K562 (cell line): ENCODE data around the gene PPP1R15A. TPM values are rescaled to one million over a fixed set of nuclear protein-coding genes. Genes with fewer than 3 reads are reported as not detected.

ENCODE experiments used
- CBFA2T3 ChIP-seq: fragments of 450-650 bp; IDR thresholded peaks from 2 replicates; pipeline ENCODE4 v1.6.1; 2017
- ERF ChIP-seq: fragments of 450-650 bp; formaldehyde crosslinking; IDR thresholded peaks from 2 replicates; pipeline ENCODE4 v1.4.0; 2020; ENCODE audit warnings: mild to moderate bottlenecking, mixed read lengths
- HNRNPLL ChIP-seq: fragments of 200-400 bp; formaldehyde crosslinking; IDR thresholded peaks from 2 replicates; pipeline ENCODE4 v1.6.1; 2017; ENCODE audit warnings: low read length, low read depth, mild to moderate bottlenecking; ENCODE audit not compliant: poor library complexity, severe bottlenecking
- MAZ ChIP-seq, 2 experiments: fragments of 450-650 bp in 1 of 2; sonication (generic) in 1 of 2; formaldehyde crosslinking; IDR thresholded peaks in 1 of 2; conservative IDR thresholded peaks in 1 of 2; 2 replicates each; pipeline versions ENCODE4 v1.4.0 to v1.5.0; 2020; ENCODE audit warnings: mild to moderate bottlenecking in 1 of 2, missing genetic modification reagents in 1 of 2
- MYC ChIP-seq, 2 experiments: fragments of 250-450 bp in 1 of 2; sonication (Bioruptor Pico) in 1 of 2; IDR thresholded peaks; 2 replicates each; pipeline versions ENCODE4 v1.5.1 to v1.6.1; 2012 to 2021; ENCODE audit warnings: low read depth in 2 of 2, borderline replicate concordance in 1 of 2, improper control_type of control experiment in 1 of 2, low read length in 1 of 2, mild to moderate bottlenecking in 1 of 2, moderate library complexity in 1 of 2
- NFXL1 ChIP-seq: fragments of 450-650 bp; formaldehyde crosslinking; IDR thresholded peaks from 2 replicates; pipeline ENCODE4 v1.4.0; 2021; ENCODE audit warnings: mild to moderate bottlenecking
- PHTF2 ChIP-seq: fragments of 250-450 bp; sonication (Bioruptor Pico); IDR thresholded peaks from 2 replicates; pipeline ENCODE4 v1.5.0; 2021; ENCODE audit warnings: mild to moderate bottlenecking
- PTBP1 ChIP-seq: fragments of 200-400 bp; formaldehyde crosslinking; IDR thresholded peaks from 2 replicates; pipeline ENCODE4 v1.6.1; 2017; ENCODE audit warnings: low read depth, low read length
- SAFB2 ChIP-seq: fragments of 200-400 bp; formaldehyde crosslinking; IDR thresholded peaks from 2 replicates; pipeline ENCODE4 v1.6.1; 2018; ENCODE audit warnings: borderline replicate concordance, low read length, low read depth, moderate library complexity; ENCODE audit not compliant: severe bottlenecking
- SMAD4 ChIP-seq: fragments of 250-450 bp; sonication (Bioruptor Pico); conservative IDR thresholded peaks from 2 replicates; pipeline ENCODE4 v1.8.0; 2021; ENCODE audit warnings: inconsistent platforms, mild to moderate bottlenecking, moderate library complexity
- TCF3 ChIP-seq: sonication (generic); formaldehyde crosslinking; IDR thresholded peaks from 2 replicates; pipeline ENCODE4 v1.4.0; 2020; ENCODE audit warnings: mild to moderate bottlenecking, missing genetic modification reagents
- polyA plus RNA-seq, 8 experiments: library from polyadenylated mRNA; depleted of rRNA in 4 of 8; stranded (reverse) in 5 of 8; unstranded in 3 of 8; fragments of >200 nt; fragmentation: Nextera tagmentation in 2 of 8; fragmentation: Illumina TruSeq in 1 of 8; extraction: Ambion mirVana in 2 of 8; extraction: Trizol in 1 of 8; gene quantifications; 2 replicates each; pipeline versions ENCODE4 v1.2.1 to v1.2.3, GENCODE V29; 2011 to 2014; ENCODE audit warnings: inconsistent platforms in 1 of 8, missing spikeins in 1 of 8
- total RNA-seq, 7 experiments: library from RNA; depleted of rRNA in 6 of 7; stranded (reverse); fragments of >200 nt in 6 of 7; fragmentation: Illumina TruSeq in 2 of 7; extraction: Trizol in 2 of 7; gene quantifications; 2 replicates each; pipeline versions ENCODE4 v1.2.1 to v1.2.3, GENCODE V29; 2011 to 2021; ENCODE audit warnings: low replicate concordance in 1 of 7
- TF ChIP-seq, protein P1 (sequence below), 2 experiments: fragments of 450-650 bp; formaldehyde crosslinking in 1 of 2; IDR thresholded peaks; 2 replicates each; pipeline versions ENCODE4 v1.4.0 to v1.6.1; 2014 to 2020; ENCODE audit warnings: mild to moderate bottlenecking in 2 of 2, borderline replicate concordance in 1 of 2, low read depth in 1 of 2
- TF ChIP-seq, protein P2 (sequence below): fragments of 450-650 bp; formaldehyde crosslinking; IDR thresholded peaks from 2 replicates; pipeline ENCODE4 v1.4.0; 2022; ENCODE audit warnings: mild to moderate bottlenecking, moderate library complexity
- TF ChIP-seq, protein P3 (sequence below): fragments of 250-450 bp; sonication (Bioruptor Pico); IDR thresholded peaks from 2 replicates; pipeline ENCODE4 v1.8.0; 2022; ENCODE audit warnings: moderate library complexity, mild to moderate bottlenecking, inconsistent platforms
- TF ChIP-seq, protein P4 (sequence below), 2 experiments: fragments of 200-800 bp in 1 of 2; sonication (Bioruptor generic) in 1 of 2; sonication (generic) in 1 of 2; formaldehyde crosslinking in 1 of 2; IDR thresholded peaks in 1 of 2; conservative IDR thresholded peaks in 1 of 2; 2 replicates each; pipeline versions ENCODE4 v1.5.0 to v1.6.1; 2016 to 2020; ENCODE audit warnings: missing compliant biosample characterization in 1 of 2, missing genetic modification characterization in 1 of 2, missing genetic modification reagents in 1 of 2

PPP1R15A gene
- total and polyA plus RNA-seq, 9 of the 15 experiments (the other 6 are each of a cell fraction or from before 2014, with no cell fraction given), result 0.42 to 73.7 (median 44.0) TPM

DNA sequence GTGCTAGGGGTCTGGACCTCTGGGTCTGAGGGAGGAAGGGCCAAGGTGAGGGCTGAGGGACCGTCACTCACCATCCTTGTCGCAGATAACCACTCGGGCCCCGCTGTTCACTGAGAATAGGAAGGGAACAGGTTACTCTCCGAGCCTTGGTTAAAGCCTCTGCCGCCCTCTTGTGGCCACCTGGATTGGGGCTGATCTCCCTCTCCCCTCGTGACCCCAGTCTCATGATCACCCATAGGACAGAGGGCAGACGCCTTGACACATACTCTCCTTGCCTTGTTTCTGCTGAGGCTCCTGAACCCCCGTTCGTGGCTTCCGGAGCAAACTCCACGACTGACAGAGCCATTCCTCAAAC is 36.5 kb upstream of the PPP1R15A start (continued):
- TF ChIP-seq, protein P1, sequence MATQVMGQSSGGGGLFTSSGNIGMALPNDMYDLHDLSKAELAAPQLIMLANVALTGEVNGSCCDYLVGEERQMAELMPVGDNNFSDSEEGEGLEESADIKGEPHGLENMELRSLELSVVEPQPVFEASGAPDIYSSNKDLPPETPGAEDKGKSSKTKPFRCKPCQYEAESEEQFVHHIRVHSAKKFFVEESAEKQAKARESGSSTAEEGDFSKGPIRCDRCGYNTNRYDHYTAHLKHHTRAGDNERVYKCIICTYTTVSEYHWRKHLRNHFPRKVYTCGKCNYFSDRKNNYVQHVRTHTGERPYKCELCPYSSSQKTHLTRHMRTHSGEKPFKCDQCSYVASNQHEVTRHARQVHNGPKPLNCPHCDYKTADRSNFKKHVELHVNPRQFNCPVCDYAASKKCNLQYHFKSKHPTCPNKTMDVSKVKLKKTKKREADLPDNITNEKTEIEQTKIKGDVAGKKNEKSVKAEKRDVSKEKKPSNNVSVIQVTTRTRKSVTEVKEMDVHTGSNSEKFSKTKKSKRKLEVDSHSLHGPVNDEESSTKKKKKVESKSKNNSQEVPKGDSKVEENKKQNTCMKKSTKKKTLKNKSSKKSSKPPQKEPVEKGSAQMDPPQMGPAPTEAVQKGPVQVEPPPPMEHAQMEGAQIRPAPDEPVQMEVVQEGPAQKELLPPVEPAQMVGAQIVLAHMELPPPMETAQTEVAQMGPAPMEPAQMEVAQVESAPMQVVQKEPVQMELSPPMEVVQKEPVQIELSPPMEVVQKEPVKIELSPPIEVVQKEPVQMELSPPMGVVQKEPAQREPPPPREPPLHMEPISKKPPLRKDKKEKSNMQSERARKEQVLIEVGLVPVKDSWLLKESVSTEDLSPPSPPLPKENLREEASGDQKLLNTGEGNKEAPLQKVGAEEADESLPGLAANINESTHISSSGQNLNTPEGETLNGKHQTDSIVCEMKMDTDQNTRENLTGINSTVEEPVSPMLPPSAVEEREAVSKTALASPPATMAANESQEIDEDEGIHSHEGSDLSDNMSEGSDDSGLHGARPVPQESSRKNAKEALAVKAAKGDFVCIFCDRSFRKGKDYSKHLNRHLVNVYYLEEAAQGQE (IDR thresholded peaks at IDR 0.05; ENCODE audit: borderline replicate concordance), result peak; percentile 95
- TF ChIP-seq, protein P1 (CRISPR knock-in tag; IDR thresholded peaks at IDR 0.05; ENCODE audit: low read depth), result no peak
- TF ChIP-seq SMAD4 (CRISPR knock-in tag), result peak; percentile 67
- TF ChIP-seq, protein P2, sequence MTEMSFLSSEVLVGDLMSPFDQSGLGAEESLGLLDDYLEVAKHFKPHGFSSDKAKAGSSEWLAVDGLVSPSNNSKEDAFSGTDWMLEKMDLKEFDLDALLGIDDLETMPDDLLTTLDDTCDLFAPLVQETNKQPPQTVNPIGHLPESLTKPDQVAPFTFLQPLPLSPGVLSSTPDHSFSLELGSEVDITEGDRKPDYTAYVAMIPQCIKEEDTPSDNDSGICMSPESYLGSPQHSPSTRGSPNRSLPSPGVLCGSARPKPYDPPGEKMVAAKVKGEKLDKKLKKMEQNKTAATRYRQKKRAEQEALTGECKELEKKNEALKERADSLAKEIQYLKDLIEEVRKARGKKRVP (CRISPR knock-in tag), result no peak
- TF ChIP-seq CBFA2T3, result no peak
- TF ChIP-seq ERF (CRISPR knock-in tag), result no peak
- peak; percentile 41 for TF ChIP-seq HNRNPLL
- 0 out of 2 replicates have a peak, but pooled peaks have one; percentile 9 for TF ChIP-seq PHTF2 (CRISPR knock-in tag)
- no peak for TF ChIP-seq SAFB2
- TF ChIP-seq, protein P3, sequence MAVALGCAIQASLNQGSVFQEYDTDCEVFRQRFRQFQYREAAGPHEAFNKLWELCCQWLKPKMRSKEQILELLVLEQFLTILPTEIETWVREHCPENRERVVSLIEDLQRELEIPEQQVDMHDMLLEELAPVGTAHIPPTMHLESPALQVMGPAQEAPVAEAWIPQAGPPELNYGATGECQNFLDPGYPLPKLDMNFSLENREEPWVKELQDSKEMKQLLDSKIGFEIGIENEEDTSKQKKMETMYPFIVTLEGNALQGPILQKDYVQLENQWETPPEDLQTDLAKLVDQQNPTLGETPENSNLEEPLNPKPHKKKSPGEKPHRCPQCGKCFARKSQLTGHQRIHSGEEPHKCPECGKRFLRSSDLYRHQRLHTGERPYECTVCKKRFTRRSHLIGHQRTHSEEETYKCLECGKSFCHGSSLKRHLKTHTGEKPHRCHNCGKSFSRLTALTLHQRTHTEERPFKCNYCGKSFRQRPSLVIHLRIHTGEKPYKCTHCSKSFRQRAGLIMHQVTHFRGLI, result no peak
- no peak for TF ChIP-seq PTBP1
- TF ChIP-seq NFXL1 (CRISPR knock-in tag), result no peak
- peak; percentile 15; the same call in 1 of the 2 replicates for TF ChIP-seq TCF3 (CRISPR knock-in tag)
- peak; percentile 76; the same call in 1 of the 2 replicates for TF ChIP-seq MYC (IDR thresholded peaks at IDR 0.05; ENCODE audit: low read depth, low read length)
- TF ChIP-seq MYC (CRISPR knock-in tag; IDR thresholded peaks at IDR 0.05; ENCODE audit: borderline replicate concordance, low read depth), result 0 out of 2 replicates have a peak, but pooled peaks have one; percentile 26
- TF ChIP-seq MAZ (CRISPR knock-in tag; conservative IDR thresholded peaks at IDR 0.05 in 1 of 2, IDR thresholded peaks at IDR 0.05 in 1 of 2), result peak; percentile 56 to 91; a peak in 3 of 4 replicates
- TF ChIP-seq, protein P4, sequence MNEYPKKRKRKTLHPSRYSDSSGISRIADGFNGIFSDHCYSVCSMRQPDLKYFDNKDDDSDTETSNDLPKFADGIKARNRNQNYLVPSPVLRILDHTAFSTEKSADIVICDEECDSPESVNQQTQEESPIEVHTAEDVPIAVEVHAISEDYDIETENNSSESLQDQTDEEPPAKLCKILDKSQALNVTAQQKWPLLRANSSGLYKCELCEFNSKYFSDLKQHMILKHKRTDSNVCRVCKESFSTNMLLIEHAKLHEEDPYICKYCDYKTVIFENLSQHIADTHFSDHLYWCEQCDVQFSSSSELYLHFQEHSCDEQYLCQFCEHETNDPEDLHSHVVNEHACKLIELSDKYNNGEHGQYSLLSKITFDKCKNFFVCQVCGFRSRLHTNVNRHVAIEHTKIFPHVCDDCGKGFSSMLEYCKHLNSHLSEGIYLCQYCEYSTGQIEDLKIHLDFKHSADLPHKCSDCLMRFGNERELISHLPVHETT (CRISPR knock-in tag; conservative IDR thresholded peaks at IDR 0.05 in 1 of 2, IDR thresholded peaks at IDR 0.05 in 1 of 2), result no peak
